Gastroesophageal sphincter (tissue), 3 donors: Measurements from ENCODE around the gene PPP6R2.

Experiments used
- CTCF ChIP-seq, 4 experiments: fragments of 200-600 bp in 2 of 4; fragments of 450-650 bp in 2 of 4; sonication (generic) in 1 of 4; IDR thresholded peaks; one replicate each; pipeline ENCODE4 v1.5.1; 2017 to 2019; ENCODE audit warnings: antibody characterized with exemption in 4 of 4, mild to moderate bottlenecking in 2 of 4, moderate library complexity in 2 of 4
- EP300 ChIP-seq: sonication (generic); formaldehyde crosslinking; IDR thresholded peaks from one replicate; pipeline ENCODE4 v1.6.1; 2017; ENCODE audit warnings: antibody characterized with exemption, mild to moderate bottlenecking
- POLR2AphosphoS5 ChIP-seq: sonication (generic); formaldehyde crosslinking; IDR thresholded peaks from one replicate; pipeline ENCODE4 v1.6.1; 2017; ENCODE audit warnings: antibody characterized with exemption

GRCh38 chr22:50444663-50445062 is 101.5 kb downstream of the PPP6R2 start:
- TF ChIP-seq CTCF (IDR thresholded peaks at IDR 0.05), result no peak
- TF ChIP-seq POLR2AphosphoS5, result no peak
- TF ChIP-seq EP300, result no peak
